HG03457 (cell line): ENCODE data around the gene LRRC31.

ENCODE experiments used
- ATAC-seq: cut with Tn5 transposase; IDR thresholded peaks from one replicate; pipeline ENCODE4 v1.9.1; 2021; ENCODE audit warnings: moderate number of reproducible peaks; ENCODE audit not compliant: unreplicated experiment

LRRC31 gene

GRCh38 chr3:169864270-169864669 lies 5.5 kb downstream of the LRRC31 start:
- ATAC-seq, result no peak

- peak; percentile 59 for ATAC-seq
Measured at GRCh38 chr3:169863458-169863899, 6.3 kb downstream of the LRRC31 start.

- no peak for ATAC-seq
Measured at GRCh38 chr3:169861871-169862270, 7.9 kb downstream of the LRRC31 start.

- ATAC-seq, result no peak
Measured at GRCh38 chr3:169857811-169858210, 11.9 kb downstream of the LRRC31 start.

- ATAC-seq, result no peak
Measured at GRCh38 chr3:169855514-169855913, 14.2 kb downstream of the LRRC31 start.

GRCh38 chr3:169850618-169851017 lies 19.1 kb downstream of the LRRC31 start:
- no peak for ATAC-seq

GRCh38 chr3:169848741-169849140 lies 21.0 kb downstream of the LRRC31 start:
- no peak for ATAC-seq

- no peak for ATAC-seq
Measured at GRCh38 chr3:169847896-169848295, 21.8 kb downstream of the LRRC31 start.

- ATAC-seq, result peak; percentile 98
Measured at GRCh38 chr3:169846458-169847193, 23.1 kb downstream of the LRRC31 start.

- no peak for ATAC-seq
Measured at GRCh38 chr3:169842960-169843359, 26.8 kb downstream of the LRRC31 start.

GRCh38 chr3:169841171-169841570 lies 28.6 kb downstream of the LRRC31 start:
- ATAC-seq, result no peak

- ATAC-seq, result no peak
Measured at GRCh38 chr3:169838511-169839030, 31.2 kb downstream of the LRRC31 start.

GRCh38 chr3:169836942-169837275 lies 32.8 kb downstream of the LRRC31 start:
- no peak for ATAC-seq

GRCh38 chr3:169836078-169836941 lies 33.4 kb downstream of the LRRC31 start:
- ATAC-seq, result peak; percentile 84

GRCh38 chr3:169835533-169835932 lies 34.2 kb downstream of the LRRC31 start:
- ATAC-seq, result no peak

- ATAC-seq, result no peak
Measured at GRCh38 chr3:169827712-169828111, 42.0 kb downstream of the LRRC31 start.

GRCh38 chr3:169825316-169825715 lies 44.4 kb downstream of the LRRC31 start:
- ATAC-seq, result no peak

GRCh38 chr3:169822983-169823382 lies 46.8 kb downstream of the LRRC31 start:
- no peak for ATAC-seq

- no peak for ATAC-seq
Measured at GRCh38 chr3:169822540-169822939, 47.2 kb downstream of the LRRC31 start.

GRCh38 chr3:169822091-169822490 lies 47.6 kb downstream of the LRRC31 start:
- no peak for ATAC-seq

GRCh38 chr3:169818316-169818715 lies 51.4 kb downstream of the LRRC31 start:
- ATAC-seq, result no peak

- ATAC-seq, result no peak
Measured at GRCh38 chr3:169815590-169816150, 54.1 kb downstream of the LRRC31 start.
